GM12878 (cell line): Measurements from ENCODE around the gene PRR13. TPM values are rescaled to one million over a fixed set of nuclear protein-coding genes. Genes with fewer than 3 reads are reported as not detected.

Source experiments
- ATAC-seq: fragments of 200-7000 bp; cut with Tn5 transposase; 3 replicates; pipeline ENCODE4 v1.9.1; 2020; ENCODE audit warnings: mild to moderate bottlenecking, moderate library complexity
- BruUV-seq: library from RNA; stranded (reverse); fragments of 400-500 nt; replicated peaks from 2 replicates; lab custom pipeline; 2021; lab: Mats Ljungman, UMichigan
- CTCF ChIA-PET: fragments of 300-600 bp; sonication (Branson Sonifier 250); formaldehyde crosslinking; extraction: SDS; loops from one replicate; lab custom pipeline; 2021; ENCODE audit warnings: inconsistent platforms; lab: Yijun Ruan, JAX
- POLR2A ChIA-PET: fragments of 350-600 bp; formaldehyde crosslinking; extraction: SDS; loops from one replicate; lab custom pipeline; 2021; ENCODE audit warnings: inconsistent platforms; lab: Charles Lee
- RAD21 ChIA-PET: fragments of 300-600 bp; sonication (Branson Sonifier 250); formaldehyde crosslinking; loops from one replicate; lab custom pipeline; 2023; ENCODE audit warnings: antibody characterized with exemption; ENCODE audit not compliant: unreplicated experiment; lab: Charles Lee
- SMC1A ChIA-PET: fragments of 300-600 bp; sonication (Branson Sonifier 250); formaldehyde crosslinking; loops from one replicate; lab custom pipeline; 2023; ENCODE audit not compliant: unreplicated experiment, uncharacterized antibody; lab: Charles Lee
- DNase-seq: peaks from one replicate; pipeline ENCODE4 v3.0.0-alpha.2; 2011; ENCODE audit warnings: low read depth, low spot score
- FAIRE-seq: peaks from 3 replicates; lab custom pipeline; 2011; peaks lifted over from hg19 to GRCh38; lab: Jason Lieb, UNC
- H2AFZ ChIP-seq: 2 replicates; pipeline ENCODE4 v1.6.0; 2011; ENCODE audit warnings: low read depth, low read length, control low read depth; ENCODE audit not compliant: control insufficient read depth
- H3K27ac ChIP-seq: 2 replicates; pipeline ENCODE4 v1.5.1; 2011; ENCODE audit warnings: control low read depth; ENCODE audit not compliant: control insufficient read depth, insufficient read depth
- H3K27me3 ChIP-seq, 2 experiments: replicated peaks in 1 of 2; 2 replicates each; pipeline versions ENCODE4 v1.6.0 to v1.6.1; 2011; ENCODE audit warnings: low read length in 1 of 2; ENCODE audit not compliant: control insufficient read depth in 2 of 2, insufficient read depth in 2 of 2
- H3K36me3 ChIP-seq, 2 experiments: 2 replicates each; pipeline ENCODE4 v1.5.1; 2011; ENCODE audit warnings: low read length in 1 of 2; ENCODE audit not compliant: control insufficient read depth in 2 of 2, insufficient read depth in 2 of 2
- H3K4me1 ChIP-seq: 2 replicates; pipeline ENCODE4 v1.6.1; 2011; ENCODE audit warnings: mild to moderate bottlenecking, low read length, moderate library complexity, mixed read lengths; ENCODE audit not compliant: control insufficient read depth, insufficient read depth
- H3K4me2 ChIP-seq: 2 replicates; pipeline ENCODE4 v1.6.0; 2011; ENCODE audit warnings: control low read depth; ENCODE audit not compliant: control insufficient read depth, insufficient read depth
- H3K4me3 ChIP-seq: fragments of 200-600 bp; sonication (generic); 2 replicates; pipeline ENCODE4 v1.5.1; 2016
- H3K79me2 ChIP-seq: 2 replicates; pipeline ENCODE4 v1.6.0; 2011; ENCODE audit warnings: low read length; ENCODE audit not compliant: control insufficient read depth, insufficient read depth
- H3K9ac ChIP-seq: 2 replicates; pipeline ENCODE4 v1.8.0; 2011; ENCODE audit warnings: low read length, control low read depth, mixed read lengths; ENCODE audit not compliant: control insufficient read depth, insufficient read depth
- H3K9me3 ChIP-seq: replicated peaks from 3 replicates; pipeline ENCODE4 v1.5.1; 2011; ENCODE audit warnings: mild to moderate bottlenecking, low read length; ENCODE audit not compliant: control insufficient read depth, insufficient read depth
- H4K20me1 ChIP-seq: 2 replicates; pipeline ENCODE4 v1.6.0; 2011; ENCODE audit not compliant: control insufficient read depth, insufficient read depth
- CBX5 ChIP-seq: sonication (generic); IDR thresholded peaks from 2 replicates; pipeline ENCODE4 v1.6.1; 2016; ENCODE audit warnings: low read depth, moderate library complexity, mild to moderate bottlenecking, inconsistent platforms
- FOS ChIP-seq: IDR thresholded peaks from 3 replicates; pipeline ENCODE4 v1.6.1; 2011; ENCODE audit warnings: borderline replicate concordance; ENCODE audit not compliant: insufficient read length; ENCODE audit errors: extremely low read depth
- GATAD2B ChIP-seq: fragments of 450-650 bp; conservative IDR thresholded peaks from 2 replicates; pipeline ENCODE4 v1.6.1; 2017; ENCODE audit warnings: low read depth, mild to moderate bottlenecking, moderate library complexity
- HDAC2 ChIP-seq: fragments of 200-600 bp; sonication (generic); IDR thresholded peaks from 2 replicates; pipeline ENCODE4 v1.6.1; 2017
- JUNB ChIP-seq: IDR thresholded peaks from 2 replicates; pipeline ENCODE4 v1.6.1; 2016; ENCODE audit warnings: antibody characterized with exemption, mild to moderate bottlenecking
- KAT2A ChIP-seq: conservative IDR thresholded peaks from 2 replicates; pipeline ENCODE4 v1.6.1; 2011; ENCODE audit warnings: low read depth, low read length; ENCODE audit not compliant: control insufficient read depth
- NFYA ChIP-seq: IDR thresholded peaks from 2 replicates; pipeline ENCODE4 v1.6.1; 2011; ENCODE audit warnings: low read depth, mild to moderate bottlenecking, low read length, improper control_type of control experiment, borderline replicate concordance
- NFYB ChIP-seq: IDR thresholded peaks from 2 replicates; pipeline ENCODE4 v1.6.1; 2011; ENCODE audit warnings: low read depth, mild to moderate bottlenecking, low read length, improper control_type of control experiment, moderate library complexity; ENCODE audit not compliant: insufficient read depth
- NR2C2 ChIP-seq: IDR thresholded peaks from 2 replicates; pipeline ENCODE4 v1.6.1; 2011; ENCODE audit warnings: borderline replicate concordance, low read depth; ENCODE audit not compliant: control insufficient read depth, insufficient read length
- NR2F1 ChIP-seq: fragments of 450-650 bp; conservative IDR thresholded peaks from 2 replicates; pipeline ENCODE4 v1.6.1; 2017; ENCODE audit warnings: mild to moderate bottlenecking
- PAX5 ChIP-seq: IDR thresholded peaks from 2 replicates; pipeline ENCODE4 v1.6.1; 2011; ENCODE audit warnings: low read depth, low read length, borderline replicate concordance
- PKNOX1 ChIP-seq: fragments of 450-650 bp; IDR thresholded peaks from 2 replicates; pipeline ENCODE4 v1.6.1; 2016; ENCODE audit warnings: mild to moderate bottlenecking
- PML ChIP-seq: IDR thresholded peaks from 2 replicates; pipeline ENCODE4 v1.6.1; 2012; ENCODE audit warnings: low read length, inconsistent platforms
- RAD51 ChIP-seq: fragments of 450-650 bp; IDR thresholded peaks from 2 replicates; pipeline ENCODE4 v1.6.1; 2016; ENCODE audit warnings: moderate library complexity, mild to moderate bottlenecking, inconsistent platforms
- SIN3A ChIP-seq: IDR thresholded peaks from 2 replicates; pipeline ENCODE4 v1.6.1; 2012; ENCODE audit warnings: low read depth, low read length, improper control_type of control experiment
- SIX5 ChIP-seq: IDR thresholded peaks from 2 replicates; pipeline ENCODE4 v1.6.1; 2011; ENCODE audit warnings: mild to moderate bottlenecking, low read depth, low read length, moderate library complexity; ENCODE audit not compliant: severe bottlenecking
- SP1 ChIP-seq: IDR thresholded peaks from one replicate; pipeline ENCODE4 v1.6.1; 2011; ENCODE audit warnings: low read depth, low read length
- TCF12 ChIP-seq: IDR thresholded peaks from 2 replicates; pipeline ENCODE4 v1.6.1; 2011; ENCODE audit warnings: low read depth, mild to moderate bottlenecking, low read length
- ZZZ3 ChIP-seq: IDR thresholded peaks from 2 replicates; pipeline ENCODE4 v1.6.1; 2011; ENCODE audit warnings: low read depth; ENCODE audit not compliant: control insufficient read depth, insufficient read length
- WGBS: methylation state at CpG from one replicate; pipeline ENCODE4 v1.1.6; 2016; ENCODE audit warnings: low lambda C conversion rate; ENCODE audit not compliant: insufficient replicate concordance, insufficient coverage; ENCODE audit errors: missing lambda C conversion rate; 5-methylcytosine and 5-hydroxymethylcytosine counted together
- in situ Hi-C: fragments of 300-500 bp; cut with MboI; formaldehyde crosslinking; loops from 9 replicates; pipeline ENCODE4 v1.14.3; 2018; ENCODE audit warnings: mixed read lengths
- intact Hi-C: fragments of 100-400 bp; cut with micrococcal nuclease; formaldehyde crosslinking; loops from one replicate; pipeline ENCODE4 v1.14.2; 2022; ENCODE audit not compliant: unreplicated experiment
- polyA plus RNA-seq, 11 experiments: library from polyadenylated mRNA; depleted of rRNA in 4 of 11; unstranded in 6 of 11; stranded (reverse) in 5 of 11; fragments of >200 nt; fragmentation: Nextera tagmentation in 4 of 11; fragmentation: Illumina TruSeq in 1 of 11; extraction: Ambion mirVana in 4 of 11; extraction: Trizol in 1 of 11; gene quantifications; 1 replicate in 1 of 11; 2 replicates in 10 of 11; pipeline versions ENCODE4 v1.2.1 to v1.2.3, GENCODE V29; 2011 to 2016; ENCODE audit warnings: inconsistent platforms in 2 of 11, missing spikeins in 2 of 11, low read depth in 1 of 11
- total RNA-seq, 4 experiments: library from RNA; depleted of rRNA in 3 of 4; stranded (reverse); fragments of >200 nt in 3 of 4; fragmentation: Illumina TruSeq in 1 of 4; extraction: Trizol in 1 of 4; gene quantifications; 2 replicates each; pipeline versions ENCODE4 v1.2.1 to v1.2.3, GENCODE V29; 2013 to 2021

The PRR13 gene
- total and polyA plus RNA-seq, 10 of the 15 experiments (the other 5 are each of a cell fraction or from before 2014, with no cell fraction given), result 94.2 to 462 (median 276) TPM

GRCh38 chr12:53459097-53459496 lies 17.6 kb downstream of the PRR13 start:
- no peak overlapping the region for H3K27ac ChIP-seq
- ChIA-PET RAD21 (no interaction called here), POLR2A (interaction anchor here (0.7 to 0.8 kb wide), 2 partner anchors 16 to 39 kb away, joined by 3 to 6 read pairs; no protein-coding TSS in a partner anchor), SMC1A (no interaction called here), CTCF (interaction anchor here (0.5 to 1.4 kb wide), 4 partner anchors 13 to 107 kb away, joined by 3 to 5 read pairs (median 4); no protein-coding TSS in a partner anchor)
- in situ Hi-C loops (no loop called here), intact Hi-C loops (no loop called here)
- 72% methylated on average over 4 of the region's 4 CpGs for WGBS
- H2AFZ ChIP-seq, result no peak overlapping the region
- no peak for DNase-seq
- H3K27me3 ChIP-seq, result no peaks in the 10 kb centered on the region
- H3K9ac ChIP-seq, result no peak overlapping the region
- H3K79me2 ChIP-seq, result peaks cover 64% of the 10 kb centered on the region
- H3K36me3 ChIP-seq, result peaks cover 21 to 87% of the 10 kb centered on the region in 2 experiments
- no peak for TF ChIP-seq NR2C2
- no peak for TF ChIP-seq NR2F1
- no peak for TF ChIP-seq FOS
- TF ChIP-seq KAT2A, result no peak
- TF ChIP-seq PAX5, result no peak
- TF ChIP-seq RAD51, result no peak
- TF ChIP-seq SIN3A, result no peak
- TF ChIP-seq NFYA, result no peak
- TF ChIP-seq JUNB, result no peak
- TF ChIP-seq CBX5, result no peak
- no peak for TF ChIP-seq PKNOX1
- TF ChIP-seq SP1, result no peak
- no peak for TF ChIP-seq SIX5
- TF ChIP-seq TCF12, result no peak
- no peak for TF ChIP-seq ZZZ3
- TF ChIP-seq NFYB, result no peak
- no peak for TF ChIP-seq HDAC2
- no peak for TF ChIP-seq GATAD2B
- TF ChIP-seq PML, result no peak
- ATAC-seq, result no peak
- H3K9me3 ChIP-seq, result no peaks in the 10 kb centered on the region
- FAIRE-seq, result no peak
- no TSS peak for BruUV-seq
- H3K4me1 ChIP-seq, result peaks cover 6% of the 10 kb centered on the region
- no peak overlapping the region for H3K4me3 ChIP-seq
- peaks cover 22% of the 10 kb centered on the region for H4K20me1 ChIP-seq
- 0 out of 2 replicates have a peak overlapping the region, but pooled peaks have one; percentile 17 for H3K4me2 ChIP-seq
